ENCODE data around the gene FUZ.
"Not testable (repeated sequence)": the region's sequence is repeated elsewhere in the genome, so short reads cannot be mapped to it uniquely, and the experiment has no call there.

FUZ gene

DNA sequence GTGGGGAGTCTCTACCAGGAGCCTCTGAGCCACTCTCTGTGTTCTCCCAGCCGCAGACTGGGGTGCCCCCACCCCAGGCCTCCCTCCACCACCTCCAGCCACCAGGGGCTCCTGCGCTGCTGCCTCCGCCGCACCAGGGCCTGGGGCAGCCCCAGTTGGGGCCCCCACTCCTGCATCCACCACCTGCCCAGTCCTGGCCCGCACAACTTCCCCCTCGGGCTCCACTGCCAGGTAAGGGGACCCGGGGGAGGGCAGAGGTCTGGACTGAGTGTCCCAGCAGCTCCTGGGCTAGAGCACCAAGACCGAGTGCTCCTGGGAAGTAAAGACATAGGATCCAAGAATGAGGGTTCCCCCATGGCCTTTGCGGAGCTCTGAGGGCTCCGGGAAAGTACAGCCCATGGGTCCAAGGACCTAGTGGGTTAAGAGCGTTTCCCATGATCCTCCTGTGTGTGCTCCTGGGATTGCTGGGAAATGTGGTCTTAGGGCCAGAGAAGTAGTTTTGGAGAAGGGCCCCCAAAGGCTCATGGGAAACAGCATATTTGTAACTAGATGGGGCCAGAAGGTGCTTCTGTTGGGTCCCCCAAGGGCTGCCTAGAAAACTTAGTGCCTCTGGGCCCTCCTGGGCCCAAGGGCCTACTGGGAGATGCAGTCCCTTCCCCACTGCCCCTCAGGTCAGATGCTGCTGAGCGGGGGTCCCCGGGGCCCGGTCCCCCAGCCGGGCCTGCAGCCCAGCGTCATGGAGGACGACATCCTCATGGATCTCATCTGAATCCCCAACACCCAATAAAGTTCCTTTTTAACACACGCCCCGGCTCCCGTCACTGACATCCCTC is 23.3 kb upstream of the FUZ start:
- TF ChIP-seq JUND (IDR thresholded peaks at IDR 0.05; ENCODE audit: low read depth): no peak
- in situ Hi-C loops (cut with HindIII; ENCODE audit: low pct_unique_long_range_greater_than_20kb, low sequenced_read_pairs): no loop called here
- no peak for DNase-seq (ENCODE audit: low read depth in 1 of 2, low spot score in 1 of 2)

DNA sequence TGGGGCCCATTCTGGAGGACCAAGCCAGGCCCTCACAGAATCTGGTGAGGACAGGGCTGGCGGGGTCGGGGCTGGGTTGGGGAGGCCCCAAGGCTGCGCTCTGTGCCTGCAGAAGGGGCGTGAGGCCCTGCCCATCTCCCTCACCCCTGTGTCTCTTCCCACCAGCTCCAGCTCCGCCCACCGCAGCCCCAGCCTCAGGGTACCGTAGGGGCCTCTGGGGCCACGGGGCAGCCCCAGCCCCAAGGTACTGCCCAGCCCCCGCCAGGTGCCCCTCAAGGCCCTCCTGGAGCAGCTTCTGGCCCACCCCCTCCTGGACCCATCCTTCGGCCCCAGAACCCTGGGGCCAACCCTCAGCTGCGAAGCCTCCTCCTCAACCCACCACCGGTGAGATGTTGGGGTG is 22.5 kb upstream of the FUZ start:
- in situ Hi-C loops (cut with HindIII; ENCODE audit: low pct_unique_long_range_greater_than_20kb, low sequenced_read_pairs): no loop called here
- DNase-seq (ENCODE audit: low read depth in 1 of 2, low spot score in 1 of 2): no peak
- TF ChIP-seq JUND (IDR thresholded peaks at IDR 0.05; ENCODE audit: low read depth): no peak

DNA sequence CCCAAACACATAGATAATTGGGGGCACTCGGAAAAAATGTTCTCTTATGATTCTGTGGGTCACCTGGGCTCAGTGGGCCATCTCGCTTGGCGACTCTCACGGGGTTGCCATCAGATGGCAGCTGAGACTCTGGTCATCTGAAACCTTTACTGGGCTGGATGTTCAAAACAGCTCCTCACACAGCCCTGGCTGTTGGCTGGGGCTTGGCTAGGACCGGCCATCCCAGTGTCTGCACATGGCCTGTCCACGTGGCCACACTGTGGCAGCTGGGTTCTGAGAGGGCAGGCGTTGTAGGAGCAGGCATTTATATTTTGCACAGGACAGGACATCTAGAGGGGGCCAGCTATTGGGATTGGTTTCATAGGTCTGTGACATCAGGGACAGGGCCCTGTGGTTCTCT is 20.5 kb upstream of the FUZ start:
- no peak for TF ChIP-seq JUND (IDR thresholded peaks at IDR 0.05; ENCODE audit: low read depth)
- in situ Hi-C loops (cut with HindIII; ENCODE audit: low pct_unique_long_range_greater_than_20kb, low sequenced_read_pairs): no loop called here
- no peak for DNase-seq (ENCODE audit: low read depth in 1 of 2, low spot score in 1 of 2)

DNA sequence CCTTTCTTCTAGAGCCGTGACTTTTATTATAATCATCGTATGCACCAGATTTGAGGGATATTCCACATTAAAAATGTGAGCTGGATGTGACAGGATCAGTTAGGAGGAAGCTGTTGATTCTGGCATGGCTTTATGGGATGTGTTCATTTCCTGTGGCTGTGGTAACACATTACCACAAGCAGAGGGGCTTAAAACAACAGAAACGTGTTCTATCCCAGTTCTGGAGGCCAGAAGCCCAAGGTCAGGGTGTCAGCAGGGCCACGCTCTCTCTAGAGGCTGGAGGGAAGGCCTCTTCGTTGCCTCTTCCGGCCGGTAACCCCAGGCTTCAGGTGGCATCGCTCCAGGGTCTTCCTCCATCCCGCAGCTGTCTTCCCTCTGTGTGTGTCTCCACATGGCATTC is 19.5 kb upstream of the FUZ start:
- no peak for DNase-seq (ENCODE audit: low read depth in 1 of 2, low spot score in 1 of 2)
- in situ Hi-C loops (cut with HindIII; ENCODE audit: low pct_unique_long_range_greater_than_20kb, low sequenced_read_pairs): no loop called here
- no peak for TF ChIP-seq JUND (IDR thresholded peaks at IDR 0.05; ENCODE audit: low read depth)

DNA sequence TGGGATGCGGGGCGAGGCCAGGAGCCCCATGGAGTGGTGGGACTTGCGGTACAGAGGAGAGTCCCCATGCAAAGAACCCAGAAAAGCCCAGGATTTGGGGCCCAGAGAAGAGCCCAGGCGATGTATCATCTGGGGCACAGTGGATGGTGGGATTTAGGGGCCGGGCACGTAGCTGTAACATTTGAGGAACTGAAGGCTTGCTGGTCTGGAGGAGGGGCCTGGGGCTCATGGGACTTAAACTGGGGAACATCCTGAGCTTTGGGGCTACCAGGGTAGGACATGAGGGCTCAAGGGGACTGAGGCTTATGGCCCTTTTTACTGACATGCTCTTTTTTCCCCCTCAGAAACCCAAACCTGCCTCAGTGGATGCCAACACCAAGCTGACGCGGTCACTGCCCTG is 18.5 kb upstream of the FUZ start:
- in situ Hi-C loops (cut with HindIII; ENCODE audit: low pct_unique_long_range_greater_than_20kb, low sequenced_read_pairs): no loop called here
- TF ChIP-seq JUND (IDR thresholded peaks at IDR 0.05; ENCODE audit: low read depth): no peak
- DNase-seq (ENCODE audit: low read depth in 1 of 2, low spot score in 1 of 2): no peak

DNA sequence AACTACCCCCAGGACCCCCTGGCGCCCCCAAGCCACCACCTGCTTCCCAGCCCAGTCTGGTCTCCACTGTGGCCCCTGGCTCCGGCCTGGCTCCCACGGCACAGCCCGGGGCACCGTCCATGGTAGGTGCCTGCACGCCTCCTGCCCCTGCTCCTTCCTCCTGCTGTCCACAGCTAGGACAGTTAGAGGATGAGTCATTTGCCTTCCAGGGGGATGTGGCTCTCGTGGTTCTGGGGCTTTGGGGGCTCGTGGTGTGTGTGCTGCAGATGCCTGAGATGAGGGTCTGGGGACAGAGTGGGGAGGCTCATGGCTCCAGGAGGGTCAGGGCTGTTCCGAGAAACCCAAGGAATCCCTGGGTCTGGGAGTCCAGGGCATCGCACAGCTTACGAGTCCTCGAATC is 17.7 kb upstream of the FUZ start:
- in situ Hi-C loops (cut with HindIII; ENCODE audit: low pct_unique_long_range_greater_than_20kb, low sequenced_read_pairs): no loop called here
- TF ChIP-seq JUND (IDR thresholded peaks at IDR 0.05; ENCODE audit: low read depth): no peak
- no peak for DNase-seq (ENCODE audit: low read depth in 1 of 2, low spot score in 1 of 2)

DNA sequence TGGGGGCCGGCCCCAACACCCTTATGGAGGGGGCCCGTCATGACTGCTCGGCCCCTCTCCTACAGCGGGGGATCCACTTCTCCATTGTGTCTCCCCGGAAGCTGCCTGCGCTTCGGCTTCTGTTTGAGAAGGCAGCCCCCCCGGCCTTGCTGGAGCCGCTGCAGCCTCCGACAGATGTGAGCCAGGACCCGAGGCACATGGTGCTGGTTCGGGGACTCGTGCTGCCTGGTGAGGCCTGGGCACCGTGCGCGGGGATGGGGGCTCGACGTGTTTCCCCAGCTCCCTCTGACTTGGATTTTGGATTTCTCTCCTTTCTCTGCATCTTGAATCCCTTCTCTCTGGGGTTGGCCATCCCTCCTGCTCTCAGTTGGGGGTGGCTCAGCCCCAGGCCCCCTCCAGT is 16.6 kb upstream of the FUZ start:
- no peak for DNase-seq (ENCODE audit: low read depth in 1 of 2, low spot score in 1 of 2)
- no peak for TF ChIP-seq JUND (IDR thresholded peaks at IDR 0.05; ENCODE audit: low read depth)
- in situ Hi-C loops (cut with HindIII; ENCODE audit: low pct_unique_long_range_greater_than_20kb, low sequenced_read_pairs): no loop called here

DNA sequence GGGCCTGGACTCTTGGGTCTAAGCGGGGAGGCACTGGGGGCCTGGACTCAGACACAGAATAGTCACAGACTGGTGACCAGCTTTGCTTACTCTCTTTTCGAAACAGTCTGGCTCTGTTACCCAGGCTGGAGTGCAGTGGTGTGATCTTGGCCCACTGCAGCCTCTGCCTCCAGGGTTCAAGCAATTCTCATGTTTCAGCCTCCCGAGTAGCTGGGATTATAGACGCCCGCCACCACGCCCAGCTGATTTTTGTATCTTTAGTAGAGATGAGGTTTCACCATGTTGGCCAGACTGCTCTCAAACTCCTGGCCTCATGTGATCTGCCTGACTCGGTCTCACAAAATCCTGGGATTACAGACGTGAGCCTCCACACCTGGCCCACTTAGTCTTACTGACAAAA is 16.1 kb upstream of the FUZ start:
- no peak for DNase-seq (ENCODE audit: low read depth in 1 of 2, low spot score in 1 of 2)
- no peak for TF ChIP-seq JUND (IDR thresholded peaks at IDR 0.05; ENCODE audit: low read depth)
- in situ Hi-C loops (cut with HindIII; ENCODE audit: low pct_unique_long_range_greater_than_20kb, low sequenced_read_pairs): no loop called here

DNA sequence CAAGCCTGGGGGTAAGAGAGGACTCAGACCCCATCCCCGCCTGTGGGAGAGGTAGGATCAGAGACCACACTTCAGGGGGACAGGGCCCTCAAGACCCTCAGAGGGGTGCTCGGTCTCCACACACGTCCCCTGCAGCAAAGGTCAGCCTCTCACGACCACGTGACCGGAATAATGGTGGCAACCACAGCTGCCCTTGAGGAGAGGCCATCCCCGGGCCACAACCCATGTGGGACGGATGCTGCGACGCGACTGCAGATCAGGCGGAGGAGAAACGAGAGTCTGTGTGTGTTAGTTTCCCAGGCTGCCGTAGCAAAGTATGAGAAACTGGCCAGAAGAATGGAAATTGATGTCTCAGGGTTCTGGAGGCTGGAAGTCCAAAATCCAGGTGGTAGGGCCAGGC is 13.9 kb upstream of the FUZ start:
- DNase-seq (ENCODE audit: low read depth in 1 of 2, low spot score in 1 of 2): no peak
- in situ Hi-C loops (cut with HindIII; ENCODE audit: low pct_unique_long_range_greater_than_20kb, low sequenced_read_pairs): no loop called here
- no peak for TF ChIP-seq JUND (IDR thresholded peaks at IDR 0.05; ENCODE audit: low read depth)

DNA sequence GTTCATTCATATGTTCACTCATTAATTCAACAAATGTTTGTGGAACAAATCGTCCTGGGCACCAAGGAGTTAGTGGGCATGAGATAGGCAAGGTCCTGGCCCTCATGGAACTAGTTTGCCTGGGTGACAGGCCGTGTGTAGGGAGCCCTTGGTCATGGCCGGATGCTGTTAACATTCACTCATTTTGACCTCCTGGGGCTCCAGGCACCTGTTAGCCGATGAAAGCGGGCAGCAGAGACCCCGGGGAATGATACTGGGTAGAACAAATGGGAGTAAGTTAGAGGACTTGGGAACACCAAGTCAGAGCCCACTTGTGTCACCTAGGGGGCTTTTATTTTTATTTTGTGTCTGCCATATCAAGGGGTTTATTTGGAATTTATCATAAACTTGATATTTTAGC is 11.6 kb upstream of the FUZ start:
- DNase-seq (ENCODE audit: low read depth in 1 of 2, low spot score in 1 of 2): no peak
- no peak for TF ChIP-seq JUND (IDR thresholded peaks at IDR 0.05; ENCODE audit: low read depth)
- in situ Hi-C loops (cut with HindIII; ENCODE audit: low pct_unique_long_range_greater_than_20kb, low sequenced_read_pairs): no loop called here

DNA sequence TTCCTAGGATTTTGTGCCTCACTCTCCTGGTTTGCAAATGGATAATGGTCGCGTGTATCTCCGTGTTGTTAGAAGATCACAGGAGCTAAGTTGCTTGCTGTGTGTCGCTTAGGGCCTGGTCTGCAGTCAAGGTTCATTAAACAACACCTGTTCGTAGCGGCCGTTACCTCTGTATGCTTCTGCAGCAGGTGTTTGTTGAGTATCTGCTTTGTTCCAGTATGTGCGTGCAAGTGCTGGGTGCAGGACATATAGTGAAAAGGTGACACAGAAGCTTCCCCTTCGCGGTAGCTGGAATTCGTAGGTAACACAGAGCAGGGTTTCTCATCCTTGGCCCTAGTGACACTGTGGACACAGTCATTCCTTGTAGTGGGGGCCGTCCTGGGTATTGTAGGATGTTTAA is 10.4 kb upstream of the FUZ start:
- in situ Hi-C loops (cut with HindIII; ENCODE audit: low pct_unique_long_range_greater_than_20kb, low sequenced_read_pairs): no loop called here
- DNase-seq (ENCODE audit: low read depth in 1 of 2, low spot score in 1 of 2): no peak
- TF ChIP-seq JUND (IDR thresholded peaks at IDR 0.05; ENCODE audit: low read depth): no peak

DNA sequence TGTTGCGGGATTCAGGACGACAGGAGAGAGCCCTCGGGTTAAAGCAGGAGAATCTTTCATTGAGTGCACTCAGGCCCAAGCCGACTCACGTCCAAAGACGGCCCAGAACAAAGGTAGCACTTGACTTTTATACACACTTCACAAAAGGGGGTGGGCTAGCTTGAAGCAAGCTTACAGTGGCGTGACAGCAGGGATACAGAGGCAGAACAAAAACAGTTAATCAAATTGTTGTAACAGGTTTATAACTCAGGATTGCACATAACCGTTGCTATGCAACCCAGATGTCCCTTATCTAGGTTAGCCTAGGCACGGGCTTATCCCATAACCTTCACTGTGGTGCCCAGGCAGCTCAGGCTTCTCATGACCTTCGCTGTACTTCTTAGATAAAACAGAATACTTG is 7.0 kb upstream of the FUZ start:
- no peak for TF ChIP-seq JUND (IDR thresholded peaks at IDR 0.05; ENCODE audit: low read depth)
- in situ Hi-C loops (cut with HindIII; ENCODE audit: low pct_unique_long_range_greater_than_20kb, low sequenced_read_pairs): no loop called here
- DNase-seq (ENCODE audit: low read depth in 1 of 2, low spot score in 1 of 2): no peak

DNA sequence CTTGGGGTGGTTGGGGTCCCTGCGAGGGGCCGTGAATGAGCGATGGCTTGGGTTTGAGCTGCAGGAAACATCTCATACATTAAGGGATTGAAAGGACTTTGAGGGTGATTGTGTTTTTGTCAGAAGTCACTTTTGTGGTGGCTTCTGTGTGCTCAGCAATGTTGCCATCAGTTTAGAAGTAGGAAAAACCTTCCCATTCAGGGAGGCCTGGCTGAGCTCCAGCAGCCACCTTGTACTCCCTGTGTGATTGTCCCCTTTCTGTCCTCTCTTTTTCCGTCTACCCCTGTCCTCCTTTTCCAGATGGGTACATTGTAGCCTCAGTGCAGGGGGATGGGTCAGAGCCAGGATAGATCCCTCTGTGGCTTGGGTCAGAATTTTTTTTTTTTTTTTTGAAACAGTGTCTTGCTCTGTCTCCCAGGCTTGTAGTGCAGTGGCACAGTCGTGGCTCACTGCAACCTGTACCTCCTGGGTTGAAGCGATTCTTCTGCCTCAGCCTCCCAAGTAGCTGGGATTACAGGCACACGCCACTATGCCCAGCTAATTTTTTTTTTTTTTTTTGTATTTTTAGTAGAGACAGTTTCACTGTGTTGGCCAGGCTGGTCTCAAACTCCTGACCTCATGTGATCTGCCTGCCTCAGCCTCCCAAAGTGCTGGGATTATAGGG is 6.5 kb upstream of the FUZ start:
- in situ Hi-C loops (cut with HindIII; ENCODE audit: low pct_unique_long_range_greater_than_20kb, low sequenced_read_pairs); DNase-seq (ENCODE audit: low read depth in 1 of 2, low spot score in 1 of 2): not testable (repeated sequence)

Measured in T47D (cell line).